GM18870 (cell line): ENCODE measurements around the gene INTS11.
A peak's percentile ranks its signal among the peaks of the same experiment; 100 is the strongest.

Source experiments
- ATAC-seq: cut with Tn5 transposase; IDR thresholded peaks from one replicate; pipeline ENCODE4 v1.9.1; 2021; ENCODE audit warnings: moderate library complexity; ENCODE audit not compliant: unreplicated experiment

Gene INTS11

DNA sequence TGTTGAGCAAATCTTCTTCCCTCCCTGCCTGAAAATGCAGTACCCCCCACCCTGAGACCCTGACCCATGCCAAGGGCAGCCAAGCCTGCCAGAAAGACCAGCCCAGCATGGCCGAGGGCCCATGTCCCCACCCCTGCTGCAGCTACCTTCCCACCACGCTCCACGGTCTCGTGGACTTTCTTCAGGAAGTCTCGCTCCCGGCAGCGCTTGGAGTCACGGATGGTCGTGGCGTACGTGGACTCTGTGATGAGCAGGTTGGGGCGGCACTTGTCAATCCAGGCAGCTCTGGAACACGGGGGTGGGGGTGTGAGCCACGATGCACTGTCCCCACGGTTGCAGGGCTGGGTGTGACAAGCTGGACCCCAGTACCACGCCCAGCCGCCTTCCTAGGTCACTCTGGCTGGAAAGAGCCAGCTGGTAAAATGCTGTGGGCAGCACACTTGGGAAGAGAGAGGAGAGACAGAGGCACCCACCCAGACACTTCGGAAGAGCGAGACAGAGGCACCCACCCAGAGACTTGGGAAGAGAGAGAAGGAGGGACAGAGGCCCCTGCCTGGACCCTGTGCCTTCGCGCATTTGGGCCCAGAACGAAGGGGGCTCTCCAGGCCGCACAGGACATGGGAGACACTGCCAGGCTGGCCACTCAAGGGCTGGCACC is 9.7 kb downstream of the INTS11 start:
- no peak for ATAC-seq

DNA sequence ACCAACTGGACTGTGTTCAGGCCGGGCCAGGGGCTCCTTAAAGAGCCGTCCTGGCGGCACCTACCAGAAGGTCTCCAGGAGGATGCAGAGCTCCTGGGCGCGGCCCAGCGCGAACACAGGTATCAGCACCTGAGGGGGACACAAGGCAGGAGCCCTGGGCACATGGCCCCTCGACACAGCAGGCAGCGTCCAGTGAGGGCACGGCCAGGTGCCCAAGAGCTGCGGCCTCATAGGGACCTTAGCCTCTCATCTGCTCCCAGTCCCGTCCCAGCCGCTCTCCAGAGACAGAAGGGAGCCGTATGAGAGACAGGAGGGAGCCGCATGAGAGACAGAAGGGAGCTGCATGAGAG is 10.2 kb downstream of the INTS11 start:
- no peak for ATAC-seq

DNA sequence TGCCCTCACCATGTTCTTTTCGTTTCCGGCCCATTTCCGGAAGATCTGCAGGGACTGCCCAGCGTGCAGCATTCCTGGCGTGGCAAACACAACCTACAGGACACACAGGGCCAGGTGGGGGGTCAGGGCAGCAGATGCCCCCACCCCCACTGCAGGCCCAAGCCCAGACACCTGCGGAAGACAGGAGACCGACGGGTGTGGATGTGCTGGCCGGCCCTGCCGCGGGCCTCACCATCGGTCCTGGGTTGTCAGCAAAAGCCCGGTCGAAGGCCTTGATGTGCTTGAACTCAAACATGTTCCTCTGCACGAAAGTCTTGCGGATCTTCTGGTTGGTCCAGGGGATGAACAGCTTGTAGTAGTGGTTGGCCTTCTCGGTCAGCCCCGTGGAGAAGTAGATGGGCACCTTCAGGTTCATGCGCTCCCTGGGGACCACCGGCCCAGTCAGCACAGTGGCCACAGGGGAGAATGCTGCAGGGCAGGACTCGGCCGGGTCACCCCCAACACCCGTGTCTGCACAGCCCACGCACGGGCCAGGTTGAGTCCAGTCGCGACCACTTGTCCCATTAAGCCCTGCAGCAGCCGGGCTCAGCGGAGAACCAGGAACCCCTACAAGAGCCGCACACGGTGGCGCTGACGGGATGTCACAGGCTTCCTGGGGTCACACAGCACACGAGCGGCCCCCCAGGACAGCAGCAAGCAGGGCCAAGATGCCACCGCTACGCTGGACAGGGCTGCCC is 10.8 kb downstream of the INTS11 start:
- no peak for ATAC-seq

DNA sequence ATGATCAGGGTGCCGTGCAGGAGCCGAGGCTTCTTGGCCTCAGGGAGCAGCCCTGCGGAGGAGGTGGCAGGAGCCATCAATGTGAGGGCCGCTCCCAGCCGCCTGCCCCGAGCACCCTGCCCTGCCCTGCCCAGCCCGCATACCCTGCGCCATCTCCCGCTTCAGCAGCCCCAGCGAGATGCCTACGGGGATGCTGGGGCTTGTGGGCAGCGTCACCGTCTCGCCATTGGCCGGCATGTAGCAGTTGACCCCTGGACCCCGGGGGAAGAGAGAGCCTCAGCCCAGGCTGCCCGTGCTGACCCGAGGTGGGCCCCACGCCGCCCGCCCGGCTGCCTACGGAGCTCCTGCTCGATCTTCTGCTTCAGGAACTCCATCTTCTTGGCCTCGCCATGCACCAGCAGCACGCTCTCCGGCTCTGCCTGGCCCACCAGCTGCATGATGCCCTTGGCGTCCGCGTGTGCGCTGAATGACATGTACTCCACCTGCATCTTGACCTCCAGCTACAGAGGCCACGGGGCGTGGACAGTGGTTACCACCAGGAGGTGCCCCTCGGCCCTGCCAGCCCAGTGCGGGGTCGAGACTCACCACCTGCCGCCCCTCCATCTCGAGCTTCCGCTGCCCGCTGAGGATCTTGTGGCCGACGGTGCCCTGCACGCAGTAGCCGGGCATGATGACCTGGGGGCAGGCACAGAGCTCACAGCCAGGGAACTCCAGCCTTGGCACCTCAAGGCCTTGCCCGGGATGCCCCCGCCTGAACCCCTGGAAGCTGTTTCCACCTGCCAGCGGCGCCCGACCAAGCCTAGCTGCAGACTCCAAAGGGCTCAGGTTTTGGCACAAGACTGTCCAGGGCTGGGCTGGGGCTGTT is 11.8 kb downstream of the INTS11 start:
- no peak for ATAC-seq

DNA sequence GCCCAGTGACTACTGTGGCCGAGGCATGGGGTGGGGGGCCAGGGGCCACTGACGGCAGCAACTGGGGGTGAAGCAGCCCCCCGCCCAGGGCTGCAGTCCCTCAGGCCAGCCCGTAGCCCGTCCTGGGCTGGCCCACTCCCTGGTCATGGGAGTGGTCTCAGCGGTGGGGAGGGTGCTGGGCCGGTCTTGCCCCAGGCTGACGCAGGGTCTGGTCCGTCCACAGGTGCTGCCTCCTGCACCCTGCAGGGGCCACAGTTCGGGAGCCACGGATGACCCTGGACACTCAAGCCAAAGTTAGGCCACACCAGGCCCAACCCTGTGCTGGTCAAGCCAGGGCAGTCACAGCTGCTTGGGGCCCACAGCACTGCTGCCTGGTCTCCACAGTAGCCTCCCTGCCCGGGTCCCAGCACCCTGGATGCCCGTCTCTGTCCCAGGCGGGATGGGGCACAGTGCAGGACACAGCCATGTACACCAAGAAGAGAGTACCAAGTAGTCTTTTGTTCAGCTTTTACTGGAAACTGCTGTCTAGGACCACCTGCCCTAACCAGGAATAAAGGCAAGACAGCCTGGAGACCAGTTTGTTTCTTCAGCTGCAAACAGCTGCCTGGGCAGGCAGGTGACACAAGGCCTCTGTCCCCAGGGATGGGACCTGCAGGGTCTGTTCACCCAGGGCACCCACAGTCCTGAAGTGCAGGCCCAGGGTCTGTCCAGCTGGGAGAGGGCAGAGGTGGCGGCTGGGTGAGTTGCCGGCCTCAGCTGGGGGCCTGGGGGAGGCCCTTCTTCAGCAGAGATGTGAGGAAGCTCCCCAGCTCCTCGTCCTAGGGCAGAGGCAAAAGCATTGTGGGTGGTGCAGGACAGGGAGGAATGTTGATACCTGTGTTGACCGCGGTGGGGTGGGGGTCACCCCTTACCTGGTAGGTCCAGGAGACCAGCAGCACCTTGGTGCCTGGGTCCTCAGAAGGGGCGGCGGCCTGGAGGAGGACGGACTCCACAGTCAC is 13.1 kb downstream of the INTS11 start:
- no peak for ATAC-seq

DNA sequence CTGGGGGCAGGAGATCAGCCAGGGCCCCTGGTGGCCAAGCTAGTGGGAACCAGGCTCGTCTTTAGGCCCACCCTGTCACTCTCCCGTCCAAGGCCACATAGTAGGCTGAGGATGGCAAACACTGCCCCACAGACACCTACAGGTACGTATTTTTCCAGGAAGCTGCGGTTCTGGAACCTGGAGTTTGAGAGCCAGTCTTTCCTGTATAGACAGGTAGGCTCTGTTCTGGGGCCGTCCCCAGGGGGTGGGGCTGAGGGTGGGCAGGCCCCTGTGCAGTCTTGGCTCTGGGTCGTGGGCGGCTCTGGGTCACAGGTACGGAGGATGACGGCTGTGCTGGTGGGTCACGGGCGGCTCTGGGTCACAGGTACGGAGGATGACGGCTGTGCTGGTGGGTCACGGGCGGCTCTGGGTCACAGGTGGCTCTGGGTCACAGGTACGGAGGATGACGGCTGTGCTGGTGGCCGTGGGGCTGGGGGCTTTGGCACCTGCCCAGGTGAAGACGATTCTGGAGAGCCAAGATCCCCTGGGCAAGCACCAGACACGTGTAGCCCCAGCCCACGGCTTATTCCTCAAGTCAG is 13.9 kb downstream of the INTS11 start:
- no peak for ATAC-seq

DNA sequence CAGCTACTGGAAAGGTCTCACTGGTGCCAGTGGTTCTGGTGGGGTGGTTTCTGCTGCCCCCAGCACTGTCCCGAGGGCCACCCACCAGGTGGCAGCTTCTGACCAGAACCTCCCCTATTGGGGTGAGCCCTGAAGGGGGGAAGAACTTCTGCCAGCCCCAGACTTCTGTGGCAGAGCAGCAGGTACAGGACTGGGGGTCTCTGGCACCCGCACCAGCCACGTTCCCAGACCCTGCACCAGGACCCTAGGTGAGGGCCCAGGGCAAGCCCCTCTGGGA is 14.4 kb downstream of the INTS11 start:
- no peak for ATAC-seq

GRCh38 chr1:1309251-1310108 is 15.0 kb downstream of the INTS11 start:
- no peak for ATAC-seq

- ATAC-seq, result peak; percentile 7
These were observed 15.7 kb downstream of the INTS11 start for GRCh38 chr1:1308756-1309250.

- ATAC-seq, result peak; percentile 35
These were observed 16.3 kb downstream of the INTS11 start, which contains the start of the genes ACAP3 and PUSL1 for GRCh38 chr1:1307923-1308755. Gene ACAP3, minus strand, starts transcription at chr1:1307930. Its CDS starts 115 bp downstream, at chr1:1307815. Gene PUSL1, plus strand, starts transcription at chr1:1308597. Its CDS starts 47 bp downstream, at chr1:1308644.

- ATAC-seq, result no peak
These were observed 17.1 kb downstream of the INTS11 start for GRCh38 chr1:1307261-1307922.

DNA sequence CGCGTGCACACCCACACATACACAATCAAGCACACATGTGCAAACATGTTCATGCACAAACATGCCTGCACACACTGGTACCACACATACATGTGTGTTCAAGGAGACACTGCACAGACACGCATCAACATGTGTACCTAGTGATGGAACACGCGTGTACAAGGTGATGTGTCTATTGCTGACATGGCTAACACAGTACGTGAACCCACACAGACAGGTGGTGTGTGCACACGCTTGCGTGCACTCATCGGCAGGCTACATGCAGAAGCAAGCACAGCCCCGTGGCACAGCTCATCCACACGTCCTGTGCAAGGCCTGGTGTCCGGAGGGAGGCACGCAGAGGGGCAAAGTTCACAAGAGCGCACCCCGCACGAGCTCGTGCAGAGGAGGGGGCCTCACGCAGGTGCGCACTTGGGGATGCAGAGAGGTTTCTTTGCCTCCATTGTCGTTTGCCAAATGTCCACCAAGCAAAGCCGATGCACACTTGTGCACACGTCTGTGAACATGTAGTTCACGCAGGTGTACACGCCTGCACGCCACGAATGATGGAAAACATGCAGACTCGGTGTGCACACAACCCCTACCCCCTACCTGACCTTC is 17.7 kb downstream of the INTS11 start:
- ATAC-seq, result no peak

- no peak for ATAC-seq
These were observed 18.3 kb downstream of the INTS11 start for GRCh38 chr1:1306070-1306660.

- ATAC-seq, result no peak
These were observed 19.0 kb downstream of the INTS11 start for GRCh38 chr1:1305300-1306069.

GRCh38 chr1:1304331-1305299 is 19.8 kb downstream of the INTS11 start:
- ATAC-seq, result no peak
